ENCODE measurements around the gene PPP1R12C.
A peak's percentile ranks its signal among the peaks of the same experiment; 100 is the strongest.

PPP1R12C gene

DNA sequence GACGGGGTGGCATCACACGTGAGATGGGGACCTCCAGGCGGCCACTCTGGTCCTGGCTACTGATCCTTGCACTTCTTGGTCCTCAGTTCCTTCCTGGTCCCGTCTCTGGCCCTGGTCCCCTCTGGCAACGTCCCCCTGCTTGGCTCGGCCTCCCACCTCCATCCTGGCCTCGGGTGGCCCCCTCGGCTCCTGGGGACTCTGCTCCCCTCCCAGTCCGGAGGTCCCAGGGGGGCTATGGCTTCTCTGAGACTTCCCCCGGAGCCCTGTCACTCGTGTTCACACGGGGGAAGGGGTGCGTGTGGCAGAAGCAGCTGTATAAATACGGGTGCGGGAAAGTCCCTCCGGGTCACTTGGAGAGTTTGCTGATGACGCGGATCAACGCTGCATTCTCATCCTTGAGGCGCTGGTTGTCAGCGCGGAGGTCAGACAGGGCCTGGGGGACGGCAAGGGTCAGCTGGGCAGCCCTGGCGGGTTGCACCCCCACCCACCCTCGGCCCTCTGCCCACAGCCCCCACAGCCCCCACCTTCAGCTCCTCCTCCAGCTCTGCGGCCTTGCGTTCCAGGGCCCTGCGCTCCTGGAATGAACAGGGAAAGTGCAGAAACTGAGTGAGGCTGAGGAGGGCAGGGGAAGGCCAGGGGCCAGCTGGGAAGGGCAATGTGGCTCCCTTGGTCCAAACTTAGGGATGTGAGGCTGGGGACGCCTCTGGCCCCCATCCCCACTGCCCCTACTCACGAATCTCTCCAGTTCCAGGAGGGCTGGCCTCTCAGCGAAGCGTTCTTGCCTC is 26.1 kb downstream of the PPP1R12C start:
- Histone ChIP-seq H3K4me3 (ENCODE audit: low read length) (no peak overlapping the region), H2AFZ (ENCODE audit: low read depth, low read length) (no peak overlapping the region), H3K4me2 (ENCODE audit: low read length) (no peak overlapping the region), H3K9ac (ENCODE audit: low read length) (no peak overlapping the region), H3K4me1 (ENCODE audit: low read length) (no peaks in the 10 kb centered on the region), H3K27me3 (ENCODE audit: low read depth, low read length) (no peaks in the 10 kb centered on the region), H3K36me3 (replicated peaks; ENCODE audit: low read depth, low read length) (peaks cover 31% of the 10 kb centered on the region), H3K27ac (ENCODE audit: low read length) (no peak overlapping the region), H4K20me1 (ENCODE audit: insufficient read depth, low read length) (no peaks in the 10 kb centered on the region), H3K9me3 (ENCODE audit: insufficient read depth, low read length) (no peaks in the 10 kb centered on the region), H3K79me2 (ENCODE audit: low read length) (no peaks in the 10 kb centered on the region)
- TF ChIP-seq EZH2phosphoT487 (IDR thresholded peaks at IDR 0.05; ENCODE audit: low read depth): no peak
- TF ChIP-seq, protein P1, sequence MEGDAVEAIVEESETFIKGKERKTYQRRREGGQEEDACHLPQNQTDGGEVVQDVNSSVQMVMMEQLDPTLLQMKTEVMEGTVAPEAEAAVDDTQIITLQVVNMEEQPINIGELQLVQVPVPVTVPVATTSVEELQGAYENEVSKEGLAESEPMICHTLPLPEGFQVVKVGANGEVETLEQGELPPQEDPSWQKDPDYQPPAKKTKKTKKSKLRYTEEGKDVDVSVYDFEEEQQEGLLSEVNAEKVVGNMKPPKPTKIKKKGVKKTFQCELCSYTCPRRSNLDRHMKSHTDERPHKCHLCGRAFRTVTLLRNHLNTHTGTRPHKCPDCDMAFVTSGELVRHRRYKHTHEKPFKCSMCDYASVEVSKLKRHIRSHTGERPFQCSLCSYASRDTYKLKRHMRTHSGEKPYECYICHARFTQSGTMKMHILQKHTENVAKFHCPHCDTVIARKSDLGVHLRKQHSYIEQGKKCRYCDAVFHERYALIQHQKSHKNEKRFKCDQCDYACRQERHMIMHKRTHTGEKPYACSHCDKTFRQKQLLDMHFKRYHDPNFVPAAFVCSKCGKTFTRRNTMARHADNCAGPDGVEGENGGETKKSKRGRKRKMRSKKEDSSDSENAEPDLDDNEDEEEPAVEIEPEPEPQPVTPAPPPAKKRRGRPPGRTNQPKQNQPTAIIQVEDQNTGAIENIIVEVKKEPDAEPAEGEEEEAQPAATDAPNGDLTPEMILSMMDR (IDR thresholded peaks at IDR 0.05; ENCODE audit: low read depth, low read length): no peak

- no peaks in the 10 kb centered on the region for H3K27me3 ChIP-seq (ENCODE audit: low read depth, low read length)
- H3K4me3 ChIP-seq (ENCODE audit: low read length): no peak overlapping the region
- peaks cover 31% of the 10 kb centered on the region for H3K36me3 ChIP-seq (replicated peaks; ENCODE audit: low read depth, low read length)
- H3K9ac ChIP-seq (ENCODE audit: low read length): no peak overlapping the region
- no peak overlapping the region for H3K4me2 ChIP-seq (ENCODE audit: low read length)
- no peaks in the 10 kb centered on the region for H4K20me1 ChIP-seq (ENCODE audit: insufficient read depth, low read length)
- H3K9me3 ChIP-seq (ENCODE audit: insufficient read depth, low read length): no peaks in the 10 kb centered on the region
- no peaks in the 10 kb centered on the region for H3K4me1 ChIP-seq (ENCODE audit: low read length)
- H3K79me2 ChIP-seq (ENCODE audit: low read length): no peaks in the 10 kb centered on the region
- TF ChIP-seq EZH2phosphoT487 (IDR thresholded peaks at IDR 0.05; ENCODE audit: low read depth): no peak
- TF ChIP-seq, protein P1 (IDR thresholded peaks at IDR 0.05; ENCODE audit: low read depth, low read length): no peak
- no peak overlapping the region for H2AFZ ChIP-seq (ENCODE audit: low read depth, low read length)
- no peak overlapping the region for H3K27ac ChIP-seq (ENCODE audit: low read length)
These were observed 26.9 kb downstream of the PPP1R12C start for GRCh38 chr19:55090564-55090963.

GRCh38 chr19:55089342-55089944 is 28.0 kb downstream of the PPP1R12C start:
- H3K9me3 ChIP-seq (ENCODE audit: insufficient read depth, low read length): no peaks in the 10 kb centered on the region
- no peaks in the 10 kb centered on the region for H3K79me2 ChIP-seq (ENCODE audit: low read length)
- H3K4me2 ChIP-seq (ENCODE audit: low read length): no peak overlapping the region
- H2AFZ ChIP-seq (ENCODE audit: low read depth, low read length): no peak overlapping the region
- TF ChIP-seq, protein P1 (IDR thresholded peaks at IDR 0.05; ENCODE audit: low read depth, low read length): no peak
- no peak for TF ChIP-seq EZH2phosphoT487 (IDR thresholded peaks at IDR 0.05; ENCODE audit: low read depth)
- H3K4me1 ChIP-seq (ENCODE audit: low read length): no peaks in the 10 kb centered on the region
- H3K27me3 ChIP-seq (ENCODE audit: low read depth, low read length): no peaks in the 10 kb centered on the region
- no peak overlapping the region for H3K9ac ChIP-seq (ENCODE audit: low read length)
- no peak overlapping the region for H3K4me3 ChIP-seq (ENCODE audit: low read length)
- no peaks in the 10 kb centered on the region for H4K20me1 ChIP-seq (ENCODE audit: insufficient read depth, low read length)
- peaks cover 26% of the 10 kb centered on the region for H3K36me3 ChIP-seq (replicated peaks; ENCODE audit: low read depth, low read length)
- H3K27ac ChIP-seq (ENCODE audit: low read length): no peak overlapping the region

- Histone ChIP-seq H4K20me1 (ENCODE audit: insufficient read depth, low read length) (no peaks in the 10 kb centered on the region), H2AFZ (ENCODE audit: low read depth, low read length) (no peak overlapping the region), H3K4me2 (ENCODE audit: low read length) (no peak overlapping the region), H3K27me3 (ENCODE audit: low read depth, low read length) (no peaks in the 10 kb centered on the region), H3K9ac (ENCODE audit: low read length) (no peak overlapping the region), H3K27ac (ENCODE audit: low read length) (no peak overlapping the region), H3K79me2 (ENCODE audit: low read length) (no peaks in the 10 kb centered on the region), H3K36me3 (replicated peaks; ENCODE audit: low read depth, low read length) (peaks cover 26% of the 10 kb centered on the region), H3K9me3 (ENCODE audit: insufficient read depth, low read length) (no peaks in the 10 kb centered on the region), H3K4me3 (ENCODE audit: low read length) (no peak overlapping the region), H3K4me1 (ENCODE audit: low read length) (no peaks in the 10 kb centered on the region)
- TF ChIP-seq, protein P1 (IDR thresholded peaks at IDR 0.05; ENCODE audit: low read depth, low read length): peak; percentile 58
- TF ChIP-seq EZH2phosphoT487 (IDR thresholded peaks at IDR 0.05; ENCODE audit: low read depth): no peak
These were observed 28.7 kb downstream of the PPP1R12C start for GRCh38 chr19:55088543-55089341.

All from OCI-LY3 (cell line).